Ramos (cell line): ENCODE data around the gene POLR1H.

ENCODE experiments used
- in situ Hi-C: fragments of 300-500 bp; cut with MboI; formaldehyde crosslinking; loops from one replicate; pipeline ENCODE4 v1.14.3; 2022; ENCODE audit warnings: low sequenced_read_pairs; ENCODE audit not compliant: unreplicated experiment

The POLR1H gene

GRCh38 chr6:30092852-30093543, 31.9 kb downstream of the POLR1H start:
- in situ Hi-C loops: no loop called here

DNA sequence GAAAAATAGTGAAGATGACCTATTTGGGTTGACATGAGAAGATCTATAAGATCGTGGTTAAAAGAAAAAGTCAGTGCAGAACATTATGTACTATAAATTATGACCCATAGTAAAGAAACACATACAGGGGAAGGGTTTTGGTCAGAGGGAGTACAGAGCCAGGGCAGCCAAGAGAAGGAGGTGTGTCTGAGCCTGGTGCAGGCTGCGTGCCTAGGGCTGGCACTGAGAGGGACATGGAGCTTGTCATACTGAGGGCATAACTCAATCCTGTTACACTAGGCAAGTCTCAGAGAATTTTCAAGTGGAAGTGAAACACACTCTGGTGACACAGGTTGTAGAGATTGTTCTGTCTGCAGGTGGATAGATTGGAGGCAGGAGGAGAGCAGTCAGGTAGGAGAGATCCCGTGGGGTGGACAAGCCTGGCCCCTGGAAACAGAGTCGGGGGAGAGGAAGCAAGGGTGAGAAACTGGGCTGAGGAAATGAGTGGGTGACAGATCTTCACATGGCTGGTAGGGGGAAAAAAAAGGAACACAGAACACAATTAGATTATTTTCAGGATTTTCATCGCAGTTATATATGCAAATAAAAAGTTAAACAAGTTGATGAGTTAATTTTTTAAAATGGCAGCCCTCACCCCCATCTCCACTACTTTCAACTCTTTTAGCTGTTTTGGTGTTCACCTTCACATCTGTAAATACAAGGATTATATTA, 33.0 kb downstream of the POLR1H start:
- in situ Hi-C loops: no loop called here

DNA sequence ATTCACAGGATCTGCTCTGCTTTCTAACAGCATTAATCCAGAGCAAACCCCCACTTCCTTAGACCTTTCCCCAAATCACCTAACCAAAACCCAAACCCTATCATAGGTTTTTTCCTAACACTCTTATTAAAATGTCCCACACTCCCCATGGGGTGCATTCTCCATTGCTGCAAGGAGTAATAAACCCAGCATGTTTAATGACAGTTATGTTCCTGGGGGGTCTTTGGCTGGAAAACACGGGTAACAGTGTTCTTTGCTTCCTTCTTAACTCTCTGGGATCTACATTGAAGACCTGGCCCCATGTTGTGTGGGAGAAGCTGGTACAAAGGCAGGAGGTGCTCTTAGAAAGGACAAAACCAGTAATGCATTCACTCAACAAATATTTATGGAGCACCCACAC, 35.8 kb downstream of the POLR1H start:
- in situ Hi-C loops: no loop called here

- in situ Hi-C loops: no loop called here
These were observed 37.1 kb downstream of the POLR1H start for GRCh38 chr6:30097902-30098768.

DNA sequence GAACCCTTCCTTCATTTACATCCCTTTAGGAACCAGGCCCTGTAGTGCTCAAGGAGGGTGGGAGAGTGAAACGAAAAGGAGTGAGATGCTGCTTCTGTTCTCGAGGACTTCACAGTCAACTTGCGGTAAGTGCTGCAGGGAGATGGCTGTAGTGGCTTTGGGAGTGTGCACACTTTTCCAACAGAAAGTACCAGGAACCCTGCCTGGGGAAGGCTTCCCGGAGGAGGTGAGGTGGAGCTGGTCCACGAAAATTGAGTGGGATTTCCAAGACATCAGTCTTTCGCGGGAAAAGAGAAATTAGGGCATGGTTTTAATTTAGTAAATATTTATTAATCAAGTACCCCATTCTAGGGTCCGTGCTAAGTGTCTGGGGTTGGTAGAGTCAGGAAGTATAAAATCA, 39.1 kb downstream of the POLR1H start:
- in situ Hi-C loops: no loop called here

- in situ Hi-C loops: no loop called here
These were observed 39.7 kb downstream of the POLR1H start for GRCh38 chr6:30100585-30101443.

DNA sequence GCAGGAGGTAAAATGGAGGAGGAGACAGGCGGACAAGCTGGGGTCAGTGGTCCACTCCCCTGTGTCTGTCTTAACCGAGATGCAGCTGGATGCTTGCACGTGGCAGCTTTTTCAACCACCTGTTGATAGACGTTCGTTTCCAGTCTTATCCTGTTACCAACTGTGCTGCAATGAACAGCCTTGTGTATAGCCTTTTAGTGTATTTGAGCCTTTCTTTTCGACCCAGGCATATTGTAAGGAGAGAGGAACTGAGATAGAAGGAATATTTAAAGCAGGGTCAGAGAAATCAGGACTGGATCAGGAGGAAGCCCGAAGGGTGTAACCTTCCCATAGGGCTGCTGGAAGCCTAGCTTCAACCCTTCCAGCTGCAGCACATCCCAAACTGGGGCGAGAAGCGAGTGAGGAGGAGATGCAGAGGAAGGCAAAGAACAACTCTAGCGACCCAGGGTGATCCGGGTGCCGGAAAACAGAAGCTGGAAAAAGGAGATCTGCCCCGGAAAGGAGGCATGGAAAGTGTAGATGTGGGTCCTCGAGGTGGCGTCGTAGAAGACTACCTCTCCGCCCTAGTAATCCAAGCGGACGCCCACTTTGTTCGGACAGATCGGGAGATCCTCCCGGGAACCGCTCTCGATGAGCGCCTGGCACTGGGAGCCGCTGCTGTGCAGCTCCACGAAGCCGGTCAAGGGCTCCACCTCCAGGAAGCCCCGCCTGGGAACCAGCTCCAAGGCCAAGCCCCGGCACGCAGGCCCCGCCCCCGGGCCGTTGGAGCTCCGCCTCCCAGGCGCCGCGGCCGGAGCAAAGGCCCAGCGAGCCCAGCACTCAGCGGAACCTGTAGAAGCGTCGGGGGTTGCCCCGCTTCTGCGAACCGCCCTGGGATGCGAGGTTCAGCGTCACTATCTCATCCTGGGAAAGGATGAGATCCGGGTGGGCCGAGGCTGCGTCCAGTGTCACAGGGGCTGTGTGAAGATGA, 40.7 kb downstream of the POLR1H start:
- in situ Hi-C loops: no loop called here

GRCh38 chr6:30102414-30102969, 41.4 kb downstream of the POLR1H start:
- in situ Hi-C loops: no loop called here

GRCh38 chr6:30102970-30103871, 42.2 kb downstream of the POLR1H start:
- in situ Hi-C loops: no loop called here

GRCh38 chr6:30103872-30104179, 42.8 kb downstream of the POLR1H start:
- in situ Hi-C loops: no loop called here

- in situ Hi-C loops: no loop called here
These were observed 43.6 kb downstream of the POLR1H start for GRCh38 chr6:30104661-30105060.

GRCh38 chr6:30111266-30111856, 50.3 kb downstream of the POLR1H start:
- in situ Hi-C loops: no loop called here

DNA sequence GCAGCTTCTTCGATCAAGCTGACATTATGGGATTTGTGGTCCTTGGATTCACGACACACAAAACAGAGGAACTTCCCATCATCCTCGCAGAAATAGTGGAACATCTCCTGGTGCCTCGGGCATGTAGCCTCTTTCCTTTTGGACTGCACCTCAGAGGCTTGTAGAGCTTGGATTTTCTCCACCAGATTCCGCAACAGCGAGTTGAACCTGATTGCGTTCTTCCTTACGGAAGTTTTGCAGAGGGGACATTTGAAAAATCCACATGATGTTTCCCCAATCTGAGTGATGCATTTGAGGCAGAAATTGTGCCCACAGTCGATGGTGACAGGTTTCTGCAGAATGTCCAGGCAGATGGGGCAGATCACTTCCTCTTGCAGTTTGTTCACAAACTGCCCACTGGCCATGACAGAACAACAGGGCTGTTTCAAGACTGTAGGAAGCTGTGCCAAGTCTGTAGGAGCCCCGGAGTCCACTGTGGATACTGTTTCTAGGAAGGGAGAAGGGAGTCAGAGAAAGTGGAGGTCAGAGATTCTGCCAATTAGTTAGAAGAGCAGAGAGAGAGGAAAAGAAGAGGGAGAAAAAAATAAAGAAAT, 51.4 kb downstream of the POLR1H start:
- in situ Hi-C loops: no loop called here

- in situ Hi-C loops: no loop called here
These were observed 52.1 kb downstream of the POLR1H start, which contains the start of gene TRIM31 for GRCh38 chr6:30113003-30113759. TRIM31 (minus strand) TSS chr6:30113090; CDS start chr6:30112805, 285 bp downstream.

- in situ Hi-C loops: no loop called here
These were observed 52.8 kb downstream of the POLR1H start for GRCh38 chr6:30113841-30114240.
